RWPE2 (cell line): ENCODE data around the gene APOF.
"Not testable (repeated sequence)": the region's sequence is repeated elsewhere in the genome, so short reads cannot be mapped to it uniquely, and the experiment has no call there.

Experiments used
- ATAC-seq: fragments of 200-7000 bp; cut with Tn5 transposase; 3 replicates; pipeline ENCODE4 v1.9.1; 2021; ENCODE audit warnings: low read depth
- DNase-seq: peaks from one replicate; pipeline ENCODE4 v3.0.0-alpha.2; 2020; ENCODE audit warnings: low spot score
- H3K27ac ChIP-seq: fragments of 450-650 bp; 2 replicates; pipeline ENCODE4 v1.5.1; 2017; ENCODE audit warnings: mild to moderate bottlenecking; ENCODE audit not compliant: poor library complexity, severe bottlenecking
- H3K27me3 ChIP-seq: fragments of 250-450 bp; sonication (Bioruptor Pico); 2 replicates; pipeline ENCODE4 v1.5.1; 2021; ENCODE audit warnings: mild to moderate bottlenecking, moderate library complexity; ENCODE audit not compliant: insufficient read depth, poor library complexity, severe bottlenecking
- H3K36me3 ChIP-seq: fragments of 250-450 bp; sonication (Bioruptor Pico); 2 replicates; pipeline ENCODE4 v1.5.1; 2020; ENCODE audit warnings: low read depth, mild to moderate bottlenecking, moderate library complexity
- H3K4me1 ChIP-seq: fragments of 250-450 bp; sonication (Bioruptor Pico); 2 replicates; pipeline ENCODE4 v1.5.1; 2021; ENCODE audit warnings: mild to moderate bottlenecking, moderate library complexity; ENCODE audit not compliant: insufficient read depth, poor library complexity, severe bottlenecking
- H3K4me3 ChIP-seq: fragments of 250-450 bp; sonication (Bioruptor Pico); 2 replicates; pipeline ENCODE4 v1.5.1; 2021; ENCODE audit warnings: mild to moderate bottlenecking, moderate library complexity; ENCODE audit not compliant: severe bottlenecking
- H3K9me3 ChIP-seq: fragments of 250-450 bp; sonication (Bioruptor Pico); 2 replicates; pipeline ENCODE4 v1.5.1; 2021; ENCODE audit warnings: mild to moderate bottlenecking, moderate library complexity; ENCODE audit not compliant: severe bottlenecking
- TF ChIP-seq, protein P1 (sequence below): fragments of 450-650 bp; IDR thresholded peaks from one replicate; pipeline ENCODE4 v1.5.1; 2017; ENCODE audit warnings: mild to moderate bottlenecking, moderate library complexity; ENCODE audit not compliant: poor library complexity, severe bottlenecking

The APOF gene

DNA sequence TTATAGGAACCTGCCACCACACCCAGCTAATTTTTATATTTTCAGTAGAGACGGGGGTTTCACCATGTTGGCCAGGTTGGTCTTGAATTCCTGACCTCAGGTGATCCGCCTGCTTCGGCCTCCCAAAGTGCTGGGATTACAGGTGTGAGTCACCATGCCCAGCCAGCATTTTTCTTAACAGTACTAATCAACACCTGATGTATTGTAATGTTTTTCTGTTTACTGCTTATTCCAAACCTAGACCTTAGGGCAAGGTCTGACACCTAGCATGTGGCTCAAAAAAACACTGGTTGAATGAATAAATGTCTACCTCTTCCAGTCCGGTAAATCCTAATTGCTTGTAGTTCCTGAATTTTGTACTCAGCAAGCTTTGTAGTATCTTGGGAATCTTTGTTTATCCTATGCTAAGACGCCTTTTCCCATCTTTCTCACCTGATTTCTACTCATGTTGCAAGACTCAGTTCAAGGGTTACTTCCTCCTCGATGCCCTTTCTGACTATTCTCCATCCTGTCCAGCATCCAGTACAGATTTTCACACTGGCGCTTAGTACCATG is 31.6 kb downstream of the APOF start:
- Histone ChIP-seq H3K36me3 (peaks cover 20% of the 10 kb centered on the region), H3K4me1 (no peaks in the 10 kb centered on the region), H3K27ac (no peak overlapping the region), H3K4me3 (no peak overlapping the region), H3K27me3 (no peaks in the 10 kb centered on the region), H3K9me3 (no peaks in the 10 kb centered on the region)
- no peak for DNase-seq
- TF ChIP-seq, protein P1, sequence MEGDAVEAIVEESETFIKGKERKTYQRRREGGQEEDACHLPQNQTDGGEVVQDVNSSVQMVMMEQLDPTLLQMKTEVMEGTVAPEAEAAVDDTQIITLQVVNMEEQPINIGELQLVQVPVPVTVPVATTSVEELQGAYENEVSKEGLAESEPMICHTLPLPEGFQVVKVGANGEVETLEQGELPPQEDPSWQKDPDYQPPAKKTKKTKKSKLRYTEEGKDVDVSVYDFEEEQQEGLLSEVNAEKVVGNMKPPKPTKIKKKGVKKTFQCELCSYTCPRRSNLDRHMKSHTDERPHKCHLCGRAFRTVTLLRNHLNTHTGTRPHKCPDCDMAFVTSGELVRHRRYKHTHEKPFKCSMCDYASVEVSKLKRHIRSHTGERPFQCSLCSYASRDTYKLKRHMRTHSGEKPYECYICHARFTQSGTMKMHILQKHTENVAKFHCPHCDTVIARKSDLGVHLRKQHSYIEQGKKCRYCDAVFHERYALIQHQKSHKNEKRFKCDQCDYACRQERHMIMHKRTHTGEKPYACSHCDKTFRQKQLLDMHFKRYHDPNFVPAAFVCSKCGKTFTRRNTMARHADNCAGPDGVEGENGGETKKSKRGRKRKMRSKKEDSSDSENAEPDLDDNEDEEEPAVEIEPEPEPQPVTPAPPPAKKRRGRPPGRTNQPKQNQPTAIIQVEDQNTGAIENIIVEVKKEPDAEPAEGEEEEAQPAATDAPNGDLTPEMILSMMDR: no peak
- ATAC-seq: no peak

DNA sequence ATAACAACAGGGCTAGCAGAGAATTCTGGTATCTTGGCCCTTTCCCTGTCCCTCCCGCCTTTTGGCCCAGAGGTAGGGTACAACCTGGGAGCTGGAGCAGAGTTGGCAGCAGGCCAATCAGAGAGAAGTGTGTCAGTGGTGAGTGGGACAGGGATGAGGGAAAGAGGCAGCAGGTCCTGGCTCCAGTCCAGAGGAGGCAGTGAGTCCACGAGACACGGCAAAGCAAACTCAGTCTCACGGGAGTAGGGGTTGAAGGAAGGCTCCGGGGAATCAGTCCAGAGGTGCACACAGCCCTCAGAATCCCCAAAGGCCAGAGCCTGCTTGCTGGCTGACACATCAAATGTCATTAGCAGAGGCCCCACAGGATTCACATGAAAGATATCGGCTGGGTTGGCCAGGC is 36.1 kb downstream of the APOF start:
- Histone ChIP-seq H3K4me3 (no peak overlapping the region), H3K9me3 (no peaks in the 10 kb centered on the region), H3K27me3 (no peaks in the 10 kb centered on the region), H3K27ac (no peak overlapping the region), H3K4me1 (no peaks in the 10 kb centered on the region), H3K36me3 (peaks cover 61% of the 10 kb centered on the region)
- ATAC-seq (no peak), DNase-seq (no peak)
- TF ChIP-seq, protein P1: no peak

DNA sequence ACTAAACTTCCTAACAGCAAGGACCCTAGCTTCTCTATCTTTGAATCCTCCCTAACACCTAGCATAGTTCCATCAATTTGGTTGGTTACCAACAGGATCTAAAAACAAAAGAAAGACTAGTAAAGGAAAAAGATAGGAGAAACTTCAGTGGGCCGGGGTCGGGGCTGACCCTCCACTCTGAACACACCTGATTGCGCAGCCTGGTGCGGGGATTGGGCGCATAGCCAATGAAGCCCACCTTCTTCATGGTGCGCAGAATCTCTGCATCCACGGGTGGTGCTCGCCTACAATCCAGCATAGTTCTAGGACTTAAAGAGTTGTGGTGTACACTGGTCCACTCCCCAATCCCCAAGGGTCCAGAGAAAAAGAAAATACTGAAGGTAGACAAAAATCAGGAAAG is 36.5 kb downstream of the APOF start:
- Histone ChIP-seq H3K4me3 (no peak overlapping the region), H3K4me1 (no peaks in the 10 kb centered on the region), H3K27me3 (no peaks in the 10 kb centered on the region), H3K9me3 (no peaks in the 10 kb centered on the region), H3K36me3 (peaks cover 61% of the 10 kb centered on the region), H3K27ac (no peak overlapping the region)
- DNase-seq (no peak), ATAC-seq (no peak)
- TF ChIP-seq, protein P1: no peak

DNA sequence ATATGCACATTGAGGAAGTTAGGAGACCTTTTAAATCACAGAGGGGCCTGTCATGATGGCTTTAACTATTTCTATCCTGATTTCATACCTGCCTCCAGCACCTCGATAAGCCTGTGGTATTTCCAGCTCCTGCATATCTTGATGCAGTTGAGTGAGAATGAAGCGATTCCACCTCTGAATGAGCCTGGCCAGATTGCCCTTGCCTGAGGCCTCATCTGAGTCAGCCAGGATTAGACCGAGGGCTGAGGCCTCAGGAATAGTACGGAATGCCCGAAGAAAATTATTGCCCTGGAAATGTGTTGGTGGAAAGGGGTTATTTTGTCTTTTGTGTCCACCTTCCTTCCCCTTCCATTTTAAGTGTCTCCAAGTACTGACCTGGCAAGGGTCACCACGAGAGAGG is 38.5 kb downstream of the APOF start:
- Histone ChIP-seq H3K4me3 (no peak overlapping the region), H3K27me3 (no peaks in the 10 kb centered on the region), H3K4me1 (no peaks in the 10 kb centered on the region), H3K9me3 (no peaks in the 10 kb centered on the region), H3K36me3 (peaks cover 71% of the 10 kb centered on the region), H3K27ac (no peak overlapping the region)
- ATAC-seq (no peak), DNase-seq (no peak)
- TF ChIP-seq, protein P1: no peak

DNA sequence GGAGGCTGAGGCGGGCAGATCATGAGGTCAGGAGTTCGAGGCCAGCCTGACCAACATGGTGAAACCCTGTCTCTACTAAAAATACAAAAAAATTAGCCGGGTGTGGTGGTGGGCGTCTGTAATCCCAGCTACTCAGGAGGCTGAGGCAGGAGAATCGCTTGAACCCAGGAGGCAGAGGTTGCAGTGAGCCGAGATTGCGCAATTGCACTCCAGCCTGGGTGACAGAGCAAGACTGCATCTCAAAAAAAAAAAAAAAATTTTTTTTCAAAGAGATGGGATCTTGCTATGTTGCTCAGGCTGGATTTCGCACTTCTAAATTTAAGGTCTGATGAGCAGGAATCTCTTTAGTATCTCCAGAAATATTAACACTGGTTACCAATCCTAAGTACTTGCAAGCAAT is 41.0 kb downstream of the APOF start:
- peaks cover 64% of the 10 kb centered on the region for H3K36me3 ChIP-seq
- not testable (repeated sequence) for ATAC-seq, H3K4me1 ChIP-seq, H3K4me3 ChIP-seq, H3K27me3 ChIP-seq, H3K9me3 ChIP-seq, H3K27ac ChIP-seq, DNase-seq
